GM12878 (cell line): ENCODE data around the gene FGD5. TPM values are rescaled to one million over a fixed set of nuclear protein-coding genes. Genes with fewer than 3 reads are reported as not detected.
A peak's percentile ranks its signal among the peaks of the same experiment; 100 is the strongest.

Experiments used
- CBX3 ChIP-seq: fragments of 200-600 bp; sonication (generic); IDR thresholded peaks from 2 replicates; pipeline ENCODE4 v1.6.1; 2016; ENCODE audit warnings: low read depth, borderline replicate concordance
- ETV6 ChIP-seq, 2 experiments: fragments of 450-650 bp in 1 of 2; IDR thresholded peaks in 1 of 2; conservative IDR thresholded peaks in 1 of 2; 2 replicates each; pipeline ENCODE4 v1.6.1; 2014; ENCODE audit warnings: antibody characterized with exemption in 1 of 2, borderline replicate concordance in 1 of 2, low read depth in 1 of 2, mild to moderate bottlenecking in 1 of 2, moderate library complexity in 1 of 2
- HSF1 ChIP-seq: fragments of 150-350 bp; IDR thresholded peaks from 2 replicates; pipeline ENCODE4 v1.6.1; 2014; ENCODE audit warnings: mild to moderate bottlenecking, low read depth, low read length
- JUND ChIP-seq: IDR thresholded peaks from 2 replicates; pipeline ENCODE4 v1.6.1; 2012; ENCODE audit warnings: low read depth, mild to moderate bottlenecking, low read length, improper control_type of control experiment, moderate library complexity
- MYB ChIP-seq: fragments of 150-350 bp; IDR thresholded peaks from 2 replicates; pipeline ENCODE4 v1.6.1; 2014; ENCODE audit warnings: mild to moderate bottlenecking, low read depth, low read length, borderline replicate concordance
- NFIC ChIP-seq: IDR thresholded peaks from 2 replicates; pipeline ENCODE4 v1.6.1; 2012; ENCODE audit warnings: low read depth, mild to moderate bottlenecking, inconsistent platforms, low read length, moderate library complexity
- RELB ChIP-seq: fragments of 450-650 bp; IDR thresholded peaks from 2 replicates; pipeline ENCODE4 v1.6.1; 2017; ENCODE audit warnings: low read depth, mild to moderate bottlenecking, moderate library complexity
- RUNX3 ChIP-seq: IDR thresholded peaks from 2 replicates; pipeline ENCODE4 v1.6.1; 2012; ENCODE audit warnings: low read length, inconsistent platforms
- SIX5 ChIP-seq: IDR thresholded peaks from 2 replicates; pipeline ENCODE4 v1.6.1; 2011; ENCODE audit warnings: mild to moderate bottlenecking, low read depth, low read length, moderate library complexity; ENCODE audit not compliant: severe bottlenecking
- ZBED1 ChIP-seq: IDR thresholded peaks from 2 replicates; pipeline ENCODE4 v1.6.1; 2016; ENCODE audit warnings: borderline replicate concordance
- polyA plus RNA-seq, 11 experiments: library from polyadenylated mRNA; depleted of rRNA in 4 of 11; unstranded in 6 of 11; stranded (reverse) in 5 of 11; fragments of >200 nt; fragmentation: Nextera tagmentation in 4 of 11; fragmentation: Illumina TruSeq in 1 of 11; extraction: Ambion mirVana in 4 of 11; extraction: Trizol in 1 of 11; gene quantifications; 1 replicate in 1 of 11; 2 replicates in 10 of 11; pipeline versions ENCODE4 v1.2.1 to v1.2.3, GENCODE V29; 2011 to 2016; ENCODE audit warnings: inconsistent platforms in 2 of 11, missing spikeins in 2 of 11, low read depth in 1 of 11
- total RNA-seq, 4 experiments: library from RNA; depleted of rRNA in 3 of 4; stranded (reverse); fragments of >200 nt in 3 of 4; fragmentation: Illumina TruSeq in 1 of 4; extraction: Trizol in 1 of 4; gene quantifications; 2 replicates each; pipeline versions ENCODE4 v1.2.1 to v1.2.3, GENCODE V29; 2013 to 2021

FGD5 gene
- total and polyA plus RNA-seq, 10 of the 15 experiments (the other 5 are each of a cell fraction or from before 2014, with no cell fraction given): 0.03 to 0.13 (median 0.11) TPM; not detected in 3

- TF ChIP-seq ETV6 (conservative IDR thresholded peaks at IDR 0.05 in 1 of 2, IDR thresholded peaks at IDR 0.05 in 1 of 2; ENCODE audit: borderline replicate concordance in 1 of 2, low read depth in 1 of 2) (no peak), RUNX3 (peak; percentile 54), JUND (no peak), CBX3 (no peak), SIX5 (no peak), MYB (no peak), RELB (no peak), NFIC (no peak), ZBED1 (no peak), HSF1 (no peak)
Observed at GRCh38 chr3:14791343-14791945, 27.3 kb upstream of the FGD5 start (continued).
